MG63 (cell line): ENCODE results near the gene CERS5. TPM values are rescaled to one million over a fixed set of nuclear protein-coding genes. Genes with fewer than 3 reads are reported as not detected.
"Not testable (repeated sequence)": the region's sequence is repeated elsewhere in the genome, so short reads cannot be mapped to it uniquely, and the experiment has no call there.

Experiments
- DNase-seq: peaks from one replicate; pipeline ENCODE4 v3.0.0-alpha.2; 2020
- H3K27me3 ChIP-seq: fragments of 250-450 bp; sonication (Bioruptor Pico); 2 replicates; pipeline ENCODE4 v1.5.1; 2020; ENCODE audit warnings: mild to moderate bottlenecking, moderate library complexity
- H3K36me3 ChIP-seq: fragments of 250-450 bp; sonication (Bioruptor Pico); 2 replicates; pipeline ENCODE4 v1.5.1; 2020; ENCODE audit warnings: mild to moderate bottlenecking, moderate library complexity
- H3K4me3 ChIP-seq: fragments of 250-450 bp; sonication (Bioruptor Pico); 2 replicates; pipeline ENCODE4 v1.5.1; 2020; ENCODE audit warnings: mild to moderate bottlenecking, moderate library complexity
- H3K9me3 ChIP-seq: fragments of 250-450 bp; sonication (Bioruptor Pico); 2 replicates; pipeline ENCODE4 v1.5.1; 2020; ENCODE audit warnings: mild to moderate bottlenecking, moderate library complexity
- total RNA-seq: library from RNA; depleted of rRNA; stranded (reverse); fragments of >200 nt; shearing (Covaris generic); gene quantifications from 2 replicates; pipeline ENCODE4 v1.2.3, GENCODE V29; 2014; ENCODE audit warnings: low replicate concordance

CERS5 gene
- total RNA-seq, 1 experiment from 2014 or later = 38.6 TPM

DNA sequence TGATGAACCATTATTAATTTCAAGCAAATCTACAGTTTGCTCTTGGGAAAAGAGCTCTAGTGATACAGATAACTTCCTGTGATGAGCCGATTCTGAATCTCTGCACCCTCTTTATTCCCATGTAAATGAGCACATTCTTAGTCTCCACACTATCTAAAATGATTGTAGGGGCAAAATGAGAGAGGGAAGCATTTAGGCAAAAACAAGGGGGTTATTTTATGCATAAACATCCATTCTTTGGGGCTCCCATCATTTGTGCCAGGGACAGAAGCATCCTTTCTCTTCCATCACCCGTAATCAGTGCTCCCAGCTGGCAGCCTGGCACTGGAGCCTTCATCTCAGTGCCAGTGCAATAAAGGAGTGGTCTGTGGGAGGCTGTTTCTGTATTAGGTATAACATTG, 65.0 kb downstream of the CERS5 start:
- no peaks in the 10 kb centered on the region for H3K9me3 ChIP-seq
- no peak for DNase-seq
- no peak overlapping the region for H3K4me3 ChIP-seq
- no peaks in the 10 kb centered on the region for H3K27me3 ChIP-seq
- H3K36me3 ChIP-seq = peaks cover 30% of the 10 kb centered on the region

- H3K27me3 ChIP-seq = no peaks in the 10 kb centered on the region
- H3K36me3 ChIP-seq = peaks cover 35% of the 10 kb centered on the region
- DNase-seq = peak; percentile 19
- no peak overlapping the region for H3K4me3 ChIP-seq
- no peaks in the 10 kb centered on the region for H3K9me3 ChIP-seq
Observed at GRCh38 chr12:50101663-50102062, 65.5 kb downstream of the CERS5 start.

- Histone ChIP-seq H3K9me3 (no peaks in the 10 kb centered on the region), H3K27me3 (no peaks in the 10 kb centered on the region), H3K36me3 (peaks cover 46% of the 10 kb centered on the region), H3K4me3 (no peak overlapping the region)
- no peak for DNase-seq
Observed at GRCh38 chr12:50100561-50100960, 66.6 kb downstream of the CERS5 start.

GRCh38 chr12:50099302-50100008, 67.7 kb downstream of the CERS5 start:
- peak; percentile 38 for DNase-seq
- no peaks in the 10 kb centered on the region for H3K9me3 ChIP-seq
- no peaks in the 10 kb centered on the region for H3K27me3 ChIP-seq
- peaks cover 57% of the 10 kb centered on the region for H3K36me3 ChIP-seq
- no peak overlapping the region for H3K4me3 ChIP-seq

- no peak for DNase-seq
- no peak overlapping the region for H3K4me3 ChIP-seq
- peaks cover 69% of the 10 kb centered on the region for H3K36me3 ChIP-seq
- no peaks in the 10 kb centered on the region for H3K9me3 ChIP-seq
- no peaks in the 10 kb centered on the region for H3K27me3 ChIP-seq
Observed at GRCh38 chr12:50097952-50098351, 69.2 kb downstream of the CERS5 start.

- Histone ChIP-seq H3K9me3 (no peaks in the 10 kb centered on the region), H3K36me3 (peaks cover 83% of the 10 kb centered on the region), H3K27me3 (no peaks in the 10 kb centered on the region), H3K4me3 (no peak overlapping the region)
- DNase-seq = no peak
Observed at GRCh38 chr12:50090391-50090790, 76.8 kb downstream of the CERS5 start.

- no peak for DNase-seq
- H3K9me3 ChIP-seq = no peaks in the 10 kb centered on the region
- no peaks in the 10 kb centered on the region for H3K27me3 ChIP-seq
- H3K36me3 ChIP-seq = peaks cover 77% of the 10 kb centered on the region
- no peak overlapping the region for H3K4me3 ChIP-seq
Observed at GRCh38 chr12:50089730-50090129, 77.4 kb downstream of the CERS5 start.

DNA sequence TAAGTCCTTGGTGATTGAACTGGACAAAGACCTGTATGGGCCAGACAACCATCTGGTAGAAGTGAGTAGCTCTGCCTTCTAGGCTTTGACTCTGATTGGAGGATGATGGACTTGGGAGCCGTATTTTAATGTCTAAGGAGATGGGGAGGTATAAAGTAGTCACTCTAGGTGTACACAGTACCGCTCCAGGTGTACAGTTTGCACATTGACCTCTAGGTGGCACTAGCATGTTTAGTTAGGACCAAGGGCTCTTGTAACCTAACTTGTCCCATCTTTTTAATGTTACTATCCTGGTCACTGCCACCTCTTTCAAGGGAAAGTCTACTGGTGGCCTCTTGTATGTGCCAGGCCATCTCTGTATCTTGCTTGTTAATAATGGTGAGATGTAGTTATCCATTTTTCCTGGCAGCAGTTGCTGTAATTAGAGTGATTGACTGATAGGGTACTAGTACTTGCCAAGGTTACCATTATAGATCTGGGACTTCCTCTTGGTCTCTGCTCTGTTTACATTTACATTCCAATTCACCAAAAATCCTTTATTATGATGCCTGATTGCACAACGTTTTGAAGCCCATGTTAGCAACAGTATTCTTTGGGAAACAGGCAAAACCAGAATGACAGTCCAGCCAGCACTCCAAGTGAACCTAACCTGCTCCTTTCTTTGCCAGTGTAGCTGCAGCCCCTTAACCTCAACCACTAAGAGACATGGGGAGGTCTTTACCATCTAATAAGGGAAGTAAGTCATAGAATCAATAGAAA, 78.4 kb downstream of the CERS5 start:
- peaks cover 67% of the 10 kb centered on the region for H3K36me3 ChIP-seq
- no peaks in the 10 kb centered on the region for H3K9me3 ChIP-seq
- no peak overlapping the region for H3K4me3 ChIP-seq
- H3K27me3 ChIP-seq = no peaks in the 10 kb centered on the region
- DNase-seq = peak; percentile 29

- no peak overlapping the region for H3K4me3 ChIP-seq
- no peaks in the 10 kb centered on the region for H3K27me3 ChIP-seq
- DNase-seq = no peak
- no peaks in the 10 kb centered on the region for H3K9me3 ChIP-seq
- H3K36me3 ChIP-seq = peaks cover 62% of the 10 kb centered on the region
Observed at GRCh38 chr12:50087995-50088394, 79.2 kb downstream of the CERS5 start.

- Histone ChIP-seq H3K9me3 (no peaks in the 10 kb centered on the region), H3K36me3 (peaks cover 54% of the 10 kb centered on the region), H3K4me3 (no peak overlapping the region), H3K27me3 (no peaks in the 10 kb centered on the region)
- DNase-seq = no peak
Observed at GRCh38 chr12:50087151-50087550, 80.0 kb downstream of the CERS5 start.

DNA sequence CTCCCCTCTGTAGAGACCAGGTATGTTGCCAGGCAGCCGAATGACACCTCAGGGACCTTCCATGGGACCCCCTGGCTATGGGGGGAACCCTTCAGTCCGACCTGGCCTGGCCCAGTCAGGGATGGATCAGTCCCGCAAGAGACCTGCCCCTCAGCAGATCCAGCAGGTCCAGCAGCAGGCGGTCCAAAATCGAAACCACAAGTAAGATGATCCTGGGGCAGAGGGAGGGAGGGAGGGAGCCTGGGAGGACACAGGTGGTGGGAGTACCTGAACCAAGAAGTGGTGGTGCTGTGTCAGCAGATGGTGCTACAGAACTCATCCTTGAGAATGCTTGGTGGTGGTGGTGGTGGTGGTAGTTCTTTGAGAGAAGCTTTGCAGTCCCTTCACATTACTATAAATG, 81.0 kb downstream of the CERS5 start:
- peak overlapping the region; percentile 71 for H3K4me3 ChIP-seq
- DNase-seq = no peak
- peaks cover 44% of the 10 kb centered on the region for H3K36me3 ChIP-seq
- H3K27me3 ChIP-seq = no peaks in the 10 kb centered on the region
- H3K9me3 ChIP-seq = no peaks in the 10 kb centered on the region

DNA sequence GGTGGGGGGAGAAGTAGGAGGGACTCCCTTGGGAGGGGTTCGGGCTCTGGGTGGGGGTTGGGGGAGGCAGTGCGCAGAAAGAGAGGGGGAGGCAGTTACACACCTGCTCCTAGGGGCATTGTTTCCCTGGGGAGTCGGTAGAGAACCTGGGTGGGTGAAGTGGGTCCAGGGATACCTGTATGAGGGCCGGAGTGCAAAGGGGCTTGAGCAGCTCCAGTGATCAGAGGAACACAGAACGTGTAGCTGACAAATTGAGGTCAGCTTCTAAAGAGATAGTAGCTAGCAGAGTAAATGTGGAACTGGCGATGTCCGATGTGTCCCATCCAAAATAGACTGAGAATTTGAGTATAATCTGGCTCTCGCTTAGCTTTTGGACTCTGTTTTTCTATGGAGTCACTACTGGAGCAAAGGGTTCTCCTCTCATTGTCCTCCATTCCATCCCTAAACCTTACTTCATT, 81.5 kb downstream of the CERS5 start:
- no peak for DNase-seq
- Histone ChIP-seq H3K4me3 (peak overlapping the region; percentile 71), H3K36me3 (peaks cover 40% of the 10 kb centered on the region), H3K9me3 (no peaks in the 10 kb centered on the region), H3K27me3 (no peaks in the 10 kb centered on the region)

- Histone ChIP-seq H3K4me3 (peak within 1 kb of the TSS; percentile 71), H3K36me3 (peaks cover 35% of the 10 kb centered on the region), H3K27me3 (no peaks in the 10 kb centered on the region), H3K9me3 (no peaks in the 10 kb centered on the region)
- DNase-seq = peak; percentile 97
Observed at GRCh38 chr12:50084775-50085614, 82.2 kb downstream of the CERS5 start, which contains the start of gene SMARCD1. SMARCD1 (plus strand) TSS chr12:50085342; CDS start chr12:50085370, 28 bp downstream.

DNA sequence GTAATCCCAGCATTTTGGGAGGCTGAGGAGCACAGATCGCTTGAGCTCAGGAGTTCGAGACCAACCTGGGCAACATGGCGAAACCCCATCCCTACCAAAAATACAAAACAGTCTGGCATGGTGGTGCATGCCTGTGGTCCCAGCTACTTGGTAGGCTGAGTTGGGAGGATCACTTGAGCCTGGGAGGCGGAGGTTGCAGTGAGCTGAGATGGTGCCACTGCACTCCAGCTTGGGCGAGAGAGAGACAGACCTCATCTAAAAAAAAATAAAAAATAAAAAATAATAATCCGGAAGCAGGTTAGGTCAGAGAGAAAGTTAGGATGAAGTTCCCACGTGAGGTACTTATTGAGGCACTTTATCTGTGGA, 82.8 kb downstream of the CERS5 start:
- H3K27me3 ChIP-seq, H3K9me3 ChIP-seq, DNase-seq: not testable (repeated sequence)
- Histone ChIP-seq H3K36me3 (peaks cover 29% of the 10 kb centered on the region), H3K4me3 (peak overlapping the region; percentile 71)

- Histone ChIP-seq H3K9me3 (no peaks in the 10 kb centered on the region), H3K27me3 (no peaks in the 10 kb centered on the region), H3K36me3 (peaks cover 18% of the 10 kb centered on the region), H3K4me3 (no peak overlapping the region)
- no peak for DNase-seq
Observed at GRCh38 chr12:50083301-50083700, 83.9 kb downstream of the CERS5 start.

- DNase-seq = no peak
- peaks cover 12% of the 10 kb centered on the region for H3K36me3 ChIP-seq
Observed at GRCh38 chr12:50082644-50083043, 84.5 kb downstream of the CERS5 start.

More at GRCh38 chr12:50082644-50083043, 84.5 kb downstream of the CERS5 start:
- Histone ChIP-seq H3K9me3 (no peaks in the 10 kb centered on the region), H3K4me3 (no peak overlapping the region), H3K27me3 (no peaks in the 10 kb centered on the region)
